Measurements from ENCODE around the gene FLNB.

The FLNB gene

DNA sequence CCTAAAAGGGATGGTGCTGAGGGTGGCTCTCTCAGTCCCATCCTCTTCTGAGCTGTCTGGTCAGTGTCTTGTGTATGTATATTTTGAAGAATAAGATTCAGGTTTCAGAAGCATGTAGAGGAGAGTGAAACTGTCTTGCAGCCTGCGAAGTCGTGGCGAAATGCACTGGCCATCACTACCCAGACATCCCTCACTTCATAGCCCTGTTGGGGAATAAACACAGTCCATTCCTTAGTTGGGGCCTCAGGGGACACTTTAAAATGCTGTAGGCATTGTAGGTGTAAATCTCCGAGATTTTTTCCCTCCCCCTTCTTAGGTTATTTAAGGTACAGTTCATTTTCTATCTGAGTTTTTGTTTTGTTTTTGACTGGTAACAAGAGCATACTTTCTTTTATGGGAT, 108.8 kb downstream of the FLNB start:
- no peak for DNase-seq

DNA sequence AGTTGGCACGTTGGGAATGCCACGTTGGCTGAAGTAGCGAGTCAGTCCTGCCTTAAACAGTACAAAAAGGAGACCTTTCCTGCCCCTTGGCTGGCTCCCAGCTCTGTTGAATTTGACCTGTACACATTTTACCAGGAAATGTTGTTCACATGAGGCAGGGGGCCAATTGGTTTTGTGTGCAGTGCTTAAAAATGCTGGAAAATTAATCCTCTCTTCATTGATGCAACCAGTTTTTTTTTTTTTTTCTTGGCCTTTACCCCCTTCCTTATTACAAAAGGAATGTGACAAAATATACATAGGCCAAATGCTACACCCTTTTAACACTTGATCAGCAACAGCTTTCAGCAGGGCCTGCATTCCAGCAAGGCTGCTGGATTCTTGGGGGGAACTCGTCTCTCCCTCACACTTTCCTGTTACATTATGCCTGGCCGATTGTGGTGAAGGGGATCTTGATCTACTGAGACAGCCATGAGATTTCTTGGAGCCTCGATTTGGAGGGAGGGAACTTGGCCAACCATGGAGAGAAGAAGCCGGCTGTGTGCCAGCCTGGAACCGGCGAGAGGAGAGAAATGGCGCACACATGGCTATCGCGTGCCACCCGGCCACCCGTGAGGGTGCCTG, 109.4 kb downstream of the FLNB start:
- no peak for DNase-seq

DNA sequence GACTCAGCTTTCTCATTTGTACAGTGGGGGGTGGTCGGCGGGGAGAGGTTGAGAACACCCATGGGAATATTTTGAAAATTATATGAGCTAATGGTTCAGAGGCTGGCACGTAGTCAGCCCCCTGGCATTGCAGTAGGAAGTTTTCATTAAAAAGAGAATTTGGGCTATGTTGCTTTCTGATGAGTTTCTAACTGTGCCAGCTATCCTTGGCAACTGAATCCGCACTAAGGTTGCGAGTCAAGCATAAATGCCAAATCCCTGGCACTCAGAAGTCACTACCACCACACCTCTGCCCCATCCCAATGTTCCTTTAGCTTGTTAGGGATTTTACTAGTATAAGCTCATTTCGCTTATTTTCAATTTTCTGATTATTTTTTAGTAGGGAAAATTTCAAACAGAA, 111.0 kb downstream of the FLNB start:
- no peak for DNase-seq

DNA sequence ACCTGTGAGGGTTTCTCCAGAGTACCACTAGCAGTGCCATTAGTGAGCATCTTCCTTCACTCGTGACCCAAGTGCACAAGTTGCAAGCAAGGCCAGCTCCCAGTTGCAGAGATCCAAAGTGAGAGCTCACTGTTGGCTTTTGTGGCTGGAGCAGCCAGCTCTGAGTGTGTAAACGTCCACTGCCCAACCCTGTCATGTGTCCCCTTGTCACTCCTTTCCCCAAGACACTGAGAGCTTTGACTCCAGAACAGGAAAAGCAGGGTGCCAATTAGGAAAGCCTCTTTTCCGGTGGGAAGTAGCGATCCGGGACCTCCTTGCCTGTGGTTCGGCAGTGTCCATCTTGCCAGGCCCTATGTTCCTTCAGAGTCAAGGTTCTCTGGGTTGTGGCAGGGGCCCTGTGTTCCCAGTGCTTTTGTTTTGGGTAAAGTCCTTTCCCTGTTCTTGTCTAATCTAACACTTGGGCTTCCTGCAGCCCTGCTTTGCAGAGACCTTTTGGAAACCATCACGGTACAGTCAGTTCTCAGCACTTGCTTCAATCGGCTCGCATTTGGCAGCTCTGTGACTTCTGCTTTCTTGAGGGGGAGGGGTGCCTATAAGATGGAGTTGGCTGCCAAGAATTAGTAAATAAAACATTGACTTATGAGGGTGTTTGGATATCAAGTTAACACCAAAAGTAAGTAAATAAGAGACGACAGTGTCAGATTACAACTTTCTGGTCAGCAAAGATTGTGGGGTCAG, 112.0 kb downstream of the FLNB start:
- DNase-seq, result no peak

DNA sequence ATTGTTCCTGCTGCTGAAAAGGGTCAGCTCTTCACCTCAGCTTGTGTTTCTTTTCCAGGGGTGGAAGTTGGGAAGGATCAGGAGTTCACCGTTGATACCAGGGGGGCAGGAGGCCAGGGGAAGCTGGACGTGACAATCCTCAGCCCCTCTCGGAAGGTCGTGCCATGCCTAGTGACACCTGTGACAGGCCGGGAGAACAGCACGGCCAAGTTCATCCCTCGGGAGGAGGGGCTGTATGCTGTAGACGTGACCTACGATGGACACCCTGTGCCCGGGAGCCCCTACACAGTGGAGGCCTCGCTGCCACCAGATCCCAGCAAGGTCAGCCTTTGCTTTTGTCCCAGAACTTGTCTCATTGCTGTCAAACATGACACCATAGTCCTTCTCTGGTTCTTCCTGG, 113.0 kb downstream of the FLNB start:
- no peak for DNase-seq

DNA sequence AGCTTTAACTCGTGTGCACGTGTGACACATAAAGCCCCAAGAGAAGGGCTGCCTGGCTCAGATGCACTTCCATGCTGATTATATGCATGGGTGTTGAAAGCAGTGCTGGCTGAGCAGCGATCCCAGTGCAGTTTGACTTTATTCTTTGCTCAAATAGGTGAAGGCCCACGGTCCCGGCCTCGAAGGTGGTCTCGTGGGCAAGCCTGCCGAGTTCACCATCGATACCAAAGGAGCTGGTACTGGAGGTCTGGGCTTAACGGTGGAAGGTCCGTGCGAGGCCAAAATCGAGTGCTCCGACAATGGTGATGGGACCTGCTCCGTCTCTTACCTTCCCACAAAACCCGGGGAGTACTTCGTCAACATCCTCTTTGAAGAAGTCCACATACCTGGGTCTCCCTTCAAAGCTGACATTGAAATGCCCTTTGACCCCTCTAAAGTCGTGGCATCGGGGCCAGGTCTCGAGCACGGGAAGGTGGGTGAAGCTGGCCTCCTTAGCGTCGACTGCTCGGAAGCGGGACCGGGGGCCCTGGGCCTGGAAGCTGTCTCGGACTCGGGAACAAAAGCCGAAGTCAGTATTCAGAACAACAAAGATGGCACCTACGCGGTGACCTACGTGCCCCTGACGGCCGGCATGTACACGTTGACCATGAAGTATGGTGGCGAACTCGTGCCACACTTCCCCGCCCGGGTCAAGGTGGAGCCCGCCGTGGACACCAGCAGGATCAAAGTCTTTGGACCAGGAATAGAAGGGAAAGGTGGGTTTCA, 114.9 kb downstream of the FLNB start:
- DNase-seq, result no peak

DNA sequence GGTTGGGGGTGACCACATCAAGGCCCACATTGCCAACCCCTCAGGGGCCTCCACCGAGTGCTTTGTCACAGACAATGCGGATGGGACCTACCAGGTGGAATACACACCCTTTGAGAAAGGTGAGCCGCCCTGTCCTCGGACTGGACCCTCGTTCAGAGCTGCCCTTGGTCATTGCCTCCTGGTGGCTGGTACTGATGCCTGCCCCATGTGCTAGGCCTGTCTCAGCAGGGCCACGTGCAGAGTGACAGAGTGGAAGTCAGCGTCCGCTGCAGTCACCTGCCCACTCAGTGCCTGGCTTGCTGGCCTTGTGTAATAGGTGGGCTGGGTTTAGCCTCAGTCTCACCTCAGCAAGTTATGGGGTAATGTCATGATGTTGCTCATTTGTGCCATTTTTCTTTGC, 116.2 kb downstream of the FLNB start:
- DNase-seq, result no peak

DNA sequence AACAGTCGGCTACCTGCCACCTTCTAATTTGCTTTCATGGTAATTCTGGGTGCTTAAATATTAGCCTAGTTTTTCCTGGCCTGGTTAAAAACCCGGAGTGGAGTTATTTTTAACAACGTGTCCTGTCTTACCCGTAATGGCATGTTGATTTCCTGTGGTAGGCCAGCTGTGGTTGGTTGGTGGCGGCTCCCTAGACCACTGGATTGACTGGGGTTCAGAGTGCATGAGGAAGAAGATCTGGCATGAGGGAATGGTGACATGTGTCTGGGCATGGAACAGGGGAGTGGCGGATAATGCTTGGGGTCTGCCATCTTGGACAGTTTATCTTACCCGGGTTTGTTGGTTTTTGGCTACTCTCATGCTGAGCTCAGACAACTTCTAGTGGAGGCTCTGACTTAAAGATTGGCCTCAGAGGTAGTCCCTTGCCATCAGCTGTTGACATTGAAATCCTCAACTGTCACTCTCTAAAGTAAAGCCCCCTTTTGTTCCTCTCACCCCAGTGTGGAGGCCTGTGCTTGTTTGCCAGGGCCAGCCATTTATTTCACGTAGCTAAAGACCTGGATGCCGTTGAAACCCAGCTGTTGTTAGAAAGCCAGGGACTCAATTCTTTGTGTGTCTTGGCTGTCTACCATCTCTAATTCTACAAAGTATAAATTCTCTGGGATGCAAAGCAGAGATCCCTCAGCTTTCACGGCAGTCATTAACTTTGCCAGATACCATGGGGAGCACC, 121.0 kb downstream of the FLNB start:
- DNase-seq, result no peak

DNA sequence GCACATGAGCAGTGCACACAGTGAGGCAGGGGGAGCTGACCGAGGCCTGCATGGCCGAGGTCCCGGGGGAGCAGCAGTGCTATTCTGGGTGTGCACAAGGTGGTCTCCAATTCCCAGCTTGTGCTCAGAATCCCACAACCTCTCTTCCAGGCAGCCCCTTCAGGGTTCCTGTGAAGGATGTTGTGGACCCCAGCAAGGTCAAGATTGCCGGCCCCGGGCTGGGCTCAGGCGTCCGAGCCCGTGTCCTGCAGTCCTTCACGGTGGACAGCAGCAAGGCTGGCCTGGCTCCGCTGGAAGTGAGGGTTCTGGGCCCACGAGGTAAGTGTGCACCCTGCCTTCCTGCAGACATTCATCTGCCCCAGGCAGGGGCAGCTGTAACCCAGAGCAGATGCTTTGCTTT, 122.4 kb downstream of the FLNB start:
- no peak for DNase-seq

DNA sequence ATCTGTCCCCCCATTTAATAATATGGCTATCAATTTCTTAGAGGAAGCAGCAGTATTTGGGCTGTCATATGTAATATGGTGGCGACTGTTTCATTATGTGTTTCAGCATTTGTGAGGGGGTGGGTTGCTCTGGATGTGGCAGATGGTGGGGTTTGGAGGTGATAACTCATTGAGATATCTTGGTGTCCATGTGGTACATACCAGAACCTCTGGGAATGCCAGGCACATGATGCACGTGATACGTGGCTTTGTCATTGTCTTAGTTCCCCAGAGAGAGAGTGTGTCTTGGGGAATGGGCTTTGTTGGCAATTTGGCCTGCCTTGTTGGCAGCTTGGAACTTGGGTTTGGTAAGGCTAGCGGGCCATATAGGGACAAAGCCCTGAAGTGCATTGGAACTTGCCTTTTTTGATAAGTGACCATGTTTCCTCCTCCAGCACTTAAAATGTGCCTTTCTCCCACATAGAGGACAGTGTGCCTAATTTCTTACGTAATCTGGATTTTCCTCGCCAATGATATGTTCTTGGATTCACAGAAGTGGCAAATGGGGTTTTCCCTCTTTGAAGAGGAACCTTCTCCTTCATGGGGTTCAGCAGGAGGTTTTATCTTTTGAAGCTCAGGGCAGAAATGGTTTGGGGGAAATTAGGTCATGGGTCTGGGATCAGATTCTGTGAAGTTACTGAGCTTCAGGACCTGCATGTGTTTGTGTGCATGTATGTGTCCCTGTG, 123.0 kb downstream of the FLNB start:
- no peak for DNase-seq

DNA sequence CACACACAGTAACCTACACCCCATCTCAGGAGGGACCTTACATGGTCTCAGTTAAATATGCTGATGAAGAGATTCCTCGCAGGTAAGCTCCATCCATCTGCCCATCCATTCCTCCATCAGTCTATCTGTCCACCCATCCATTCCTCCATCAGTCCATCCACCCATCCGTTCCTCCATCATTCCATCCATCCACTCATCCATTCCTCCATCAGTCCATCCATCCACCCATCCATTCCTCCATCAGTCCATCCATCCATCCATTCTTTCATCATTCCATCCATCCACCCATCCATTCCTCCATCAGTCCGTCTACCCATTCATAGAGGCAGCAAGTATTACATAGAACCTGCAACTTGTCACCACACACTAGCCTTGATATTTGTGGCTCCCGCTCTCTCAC, 124.6 kb downstream of the FLNB start:
- DNase-seq, result no peak

DNA sequence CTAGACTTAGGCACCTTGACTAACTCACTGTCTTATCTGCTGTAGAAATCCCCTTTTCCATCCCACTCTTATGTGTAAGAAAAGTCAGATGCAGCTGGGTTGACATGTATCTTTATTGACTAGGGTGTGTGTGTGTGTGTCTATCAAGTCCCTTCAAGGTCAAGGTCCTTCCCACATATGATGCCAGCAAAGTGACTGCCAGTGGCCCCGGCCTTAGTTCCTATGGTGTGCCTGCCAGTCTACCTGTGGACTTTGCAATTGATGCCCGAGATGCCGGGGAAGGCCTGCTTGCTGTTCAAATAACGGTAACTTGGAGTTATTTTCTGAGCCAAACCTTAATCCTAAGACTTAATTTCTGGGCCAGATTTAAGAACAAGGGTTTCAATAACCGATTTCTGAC, 126.2 kb downstream of the FLNB start:
- DNase-seq, result no peak

DNA sequence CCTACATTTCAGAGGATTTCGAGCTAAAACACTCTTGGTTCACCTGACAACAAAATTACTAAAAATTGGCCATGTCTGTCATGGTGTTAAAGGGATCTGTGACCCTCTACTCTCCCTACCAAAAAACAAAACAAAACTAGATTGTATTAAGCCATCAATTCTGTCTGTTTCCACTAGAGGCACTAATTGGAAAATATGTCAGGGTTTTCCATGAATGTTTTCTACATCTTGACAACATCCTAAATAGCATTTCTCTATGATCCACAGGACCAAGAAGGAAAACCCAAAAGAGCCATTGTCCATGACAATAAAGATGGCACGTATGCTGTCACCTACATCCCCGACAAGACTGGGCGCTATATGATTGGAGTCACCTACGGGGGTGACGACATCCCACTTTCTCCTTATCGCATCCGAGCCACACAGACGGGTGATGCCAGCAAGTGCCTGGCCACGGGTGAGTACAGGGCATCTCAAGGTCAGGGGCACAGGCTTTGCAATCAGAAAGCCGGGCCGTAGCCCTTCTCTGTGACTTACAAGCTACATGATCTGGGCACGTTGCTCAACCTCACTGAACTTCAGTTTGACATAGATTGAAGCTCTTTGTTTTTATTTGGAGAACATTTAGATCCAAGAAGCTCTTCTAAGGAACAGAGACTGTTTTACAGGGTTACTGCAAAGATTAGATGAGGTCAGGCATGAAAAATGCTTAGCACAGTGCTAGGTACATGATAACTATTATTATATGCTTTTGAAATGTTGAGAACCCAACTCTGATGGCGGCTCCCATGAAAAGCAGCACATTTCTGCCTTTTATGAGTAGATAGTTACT, 127.7 kb downstream of the FLNB start:
- no peak for DNase-seq

DNA sequence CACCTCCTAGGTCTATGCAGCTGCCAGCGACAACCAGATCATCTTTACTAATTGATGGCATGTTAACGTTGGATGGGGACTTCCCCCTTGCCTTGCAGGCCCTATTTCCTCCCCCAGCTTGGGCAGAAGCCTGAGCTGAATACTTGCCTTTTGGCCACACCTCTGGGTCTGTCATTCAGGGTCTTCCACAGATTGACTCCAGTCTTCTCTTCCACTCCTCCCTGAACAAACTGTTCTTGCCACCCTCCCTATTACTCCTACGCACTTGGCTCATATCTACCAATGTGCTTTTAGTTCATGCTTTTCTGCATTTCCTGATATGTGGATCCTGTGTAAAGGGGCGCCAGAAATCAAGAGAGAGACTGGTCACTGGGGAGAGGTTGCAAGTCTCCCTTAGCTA, 129.1 kb downstream of the FLNB start:
- DNase-seq, result no peak

DNA sequence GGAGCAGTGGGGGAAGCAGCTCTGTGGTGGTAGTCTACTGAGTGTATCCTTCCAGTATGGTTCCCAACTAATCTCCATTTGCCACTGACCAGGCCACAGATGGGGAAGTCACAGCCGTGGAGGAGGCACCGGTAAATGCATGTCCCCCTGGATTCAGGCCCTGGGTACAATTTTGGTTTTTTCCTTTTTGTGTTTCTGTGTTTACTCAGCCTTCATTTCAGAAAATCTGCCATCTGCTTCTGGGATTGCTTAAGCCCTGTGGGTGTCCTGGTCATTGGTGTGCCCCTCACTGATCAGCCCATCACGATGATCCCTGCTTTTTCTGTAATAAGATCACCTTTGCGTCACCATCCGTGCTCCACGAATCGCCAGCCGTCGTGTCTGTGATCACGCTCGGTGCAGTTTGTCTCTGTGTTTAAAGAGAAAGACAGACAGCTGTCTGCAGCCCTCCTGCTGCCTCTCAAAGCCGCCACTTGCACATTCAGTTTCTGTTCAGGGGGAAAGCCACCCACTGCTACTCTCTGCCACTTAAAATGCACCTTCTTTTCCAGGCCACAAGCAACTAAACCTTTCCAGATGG, 133.6 kb downstream of the FLNB start:
- no peak for DNase-seq

DNA sequence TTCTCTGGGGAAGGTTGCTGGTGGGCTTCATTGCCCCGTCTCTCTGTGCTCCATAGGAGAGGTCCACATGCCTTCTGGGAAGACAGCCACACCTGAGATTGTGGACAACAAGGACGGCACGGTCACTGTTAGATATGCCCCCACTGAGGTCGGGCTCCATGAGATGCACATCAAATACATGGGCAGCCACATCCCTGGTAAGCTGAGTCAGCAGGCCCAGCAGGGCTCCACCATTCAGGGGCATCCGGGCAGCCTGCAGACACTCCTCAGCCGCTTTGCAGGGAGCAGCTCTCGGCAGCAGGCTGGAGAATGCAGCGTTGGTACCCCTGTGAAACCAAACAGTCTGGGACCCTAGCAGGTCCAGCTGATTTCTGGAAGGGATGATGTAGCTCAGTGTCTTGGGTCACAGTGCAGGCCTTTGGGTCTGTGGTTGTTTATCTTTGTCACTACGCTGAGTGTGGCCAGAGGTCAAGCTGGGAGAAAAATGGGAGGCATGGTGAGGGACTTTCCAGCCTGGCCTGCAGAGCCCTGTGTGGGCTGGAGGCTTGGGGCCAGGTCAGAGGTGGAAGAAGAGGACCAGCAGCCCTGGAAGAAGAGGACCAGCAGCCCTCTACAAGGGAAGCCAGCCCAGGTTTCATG, 135.3 kb downstream of the FLNB start:
- DNase-seq, result no peak

DNA sequence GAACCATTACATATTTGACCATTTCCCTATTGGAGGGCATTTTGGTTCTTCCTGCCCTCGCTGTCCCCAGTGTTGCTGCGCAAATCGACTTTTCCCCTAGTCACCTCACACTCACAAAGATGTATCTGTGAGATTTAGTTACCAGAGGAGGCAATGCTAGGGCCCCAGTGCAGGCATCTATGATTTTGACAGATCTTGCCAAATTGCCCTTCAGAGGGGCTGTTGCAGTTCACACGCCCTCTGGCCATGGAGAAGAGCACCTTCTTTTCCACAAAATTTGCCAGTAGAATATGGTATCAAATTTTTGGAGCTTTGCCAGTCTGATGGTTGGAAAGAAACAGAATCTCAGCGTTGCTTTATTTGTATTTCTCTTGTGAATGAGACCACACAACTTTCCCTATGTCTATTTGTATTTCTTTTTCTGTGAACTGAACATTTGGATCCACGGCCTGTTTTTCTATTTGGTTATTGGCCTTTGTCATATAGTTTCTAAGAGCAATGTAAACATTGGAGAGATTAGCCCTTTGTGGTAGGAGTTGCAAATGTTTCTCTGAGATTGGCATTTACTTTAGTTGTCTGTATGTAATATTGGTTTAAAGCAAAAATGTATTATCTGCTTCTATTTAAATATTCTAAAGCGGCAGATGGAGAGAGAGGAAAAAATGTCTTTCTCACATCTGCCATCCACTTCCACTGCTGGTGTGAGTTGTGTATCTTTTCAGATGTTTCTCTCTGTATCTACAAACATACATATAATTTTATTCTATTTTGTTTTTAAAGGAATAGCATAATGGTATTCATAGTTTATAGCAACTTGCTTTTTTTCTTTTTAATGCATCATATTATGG, 136.5 kb downstream of the FLNB start:
- DNase-seq, result no peak

DNA sequence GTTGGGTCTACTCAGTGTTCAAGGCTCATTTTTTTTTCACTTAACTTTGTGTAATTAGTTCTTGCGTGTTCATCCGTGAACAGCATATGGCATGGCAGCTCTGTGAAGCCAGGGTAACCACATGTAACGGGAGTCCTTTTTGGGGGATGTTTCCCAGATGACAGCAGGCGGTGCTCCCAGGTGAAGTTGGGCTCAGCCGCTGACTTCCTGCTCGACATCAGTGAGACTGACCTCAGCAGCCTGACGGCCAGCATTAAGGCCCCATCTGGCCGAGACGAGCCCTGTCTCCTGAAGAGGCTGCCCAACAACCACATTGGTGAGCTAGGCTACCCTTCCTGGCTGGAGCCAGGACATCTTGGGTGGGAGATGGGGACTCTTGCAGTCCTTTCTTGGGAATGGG, 139.8 kb downstream of the FLNB start:
- DNase-seq, result no peak

DNA sequence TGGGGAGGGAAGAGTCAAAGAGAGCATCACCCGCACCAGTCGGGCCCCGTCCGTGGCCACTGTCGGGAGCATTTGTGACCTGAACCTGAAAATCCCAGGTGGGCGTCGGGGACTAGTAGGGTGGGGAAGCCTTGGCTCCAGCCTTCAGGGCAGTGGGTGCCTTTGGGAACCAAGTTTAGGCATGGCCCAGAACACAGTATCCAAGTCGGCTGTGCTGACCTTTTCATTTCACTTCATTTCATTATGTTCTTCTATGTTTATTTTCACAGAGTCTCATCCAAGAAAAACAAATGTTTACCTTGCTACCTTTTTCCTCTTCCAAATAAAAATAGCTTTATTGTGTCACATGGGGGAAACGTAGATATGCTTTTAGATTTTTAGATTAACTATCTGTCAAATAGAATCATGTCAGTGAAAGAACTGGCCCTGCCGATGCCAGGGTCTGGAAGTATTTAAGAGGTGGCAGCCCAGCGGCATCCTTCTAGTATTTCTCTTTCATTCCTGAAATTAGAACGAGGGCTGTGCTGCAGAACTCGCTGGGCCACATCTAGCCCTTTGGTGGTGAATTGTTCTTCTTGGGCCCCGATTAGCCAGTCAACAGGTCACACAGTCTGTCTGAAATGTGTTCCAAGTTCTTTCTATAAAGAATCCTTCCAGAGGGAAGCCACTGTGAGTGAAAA, 142.0 kb downstream of the FLNB start:
- DNase-seq, result no peak

Measured in activated CD8-positive, alpha-beta memory T cell treated with anti-CD3 and anti-CD28 coated beads for 24 hours (primary cell).